ENCODE measurements around the gene MYH14. TPM values are rescaled to one million over a fixed set of nuclear protein-coding genes. Genes with fewer than 3 reads are reported as not detected.

Gene MYH14
- total RNA-seq, 1 donor from 2014 or later: 113 TPM

DNA sequence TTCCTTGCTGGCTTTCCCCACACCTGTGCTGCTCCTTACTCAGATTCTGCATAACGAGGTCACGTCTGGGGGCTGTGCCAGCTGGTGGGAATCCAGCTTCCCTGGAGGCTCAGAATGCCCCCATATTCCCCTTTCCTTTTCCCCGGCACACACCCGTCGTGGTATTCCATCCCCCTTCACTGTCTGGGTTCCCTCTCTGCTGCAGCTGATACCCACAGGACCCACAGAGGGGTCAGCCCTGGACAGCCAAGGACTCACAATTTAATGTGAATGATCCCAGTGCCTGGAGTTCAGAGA lies 4.2 kb upstream of the MYH14 start:
- TF ChIP-seq, protein P1, sequence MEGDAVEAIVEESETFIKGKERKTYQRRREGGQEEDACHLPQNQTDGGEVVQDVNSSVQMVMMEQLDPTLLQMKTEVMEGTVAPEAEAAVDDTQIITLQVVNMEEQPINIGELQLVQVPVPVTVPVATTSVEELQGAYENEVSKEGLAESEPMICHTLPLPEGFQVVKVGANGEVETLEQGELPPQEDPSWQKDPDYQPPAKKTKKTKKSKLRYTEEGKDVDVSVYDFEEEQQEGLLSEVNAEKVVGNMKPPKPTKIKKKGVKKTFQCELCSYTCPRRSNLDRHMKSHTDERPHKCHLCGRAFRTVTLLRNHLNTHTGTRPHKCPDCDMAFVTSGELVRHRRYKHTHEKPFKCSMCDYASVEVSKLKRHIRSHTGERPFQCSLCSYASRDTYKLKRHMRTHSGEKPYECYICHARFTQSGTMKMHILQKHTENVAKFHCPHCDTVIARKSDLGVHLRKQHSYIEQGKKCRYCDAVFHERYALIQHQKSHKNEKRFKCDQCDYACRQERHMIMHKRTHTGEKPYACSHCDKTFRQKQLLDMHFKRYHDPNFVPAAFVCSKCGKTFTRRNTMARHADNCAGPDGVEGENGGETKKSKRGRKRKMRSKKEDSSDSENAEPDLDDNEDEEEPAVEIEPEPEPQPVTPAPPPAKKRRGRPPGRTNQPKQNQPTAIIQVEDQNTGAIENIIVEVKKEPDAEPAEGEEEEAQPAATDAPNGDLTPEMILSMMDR (IDR thresholded peaks at IDR 0.05): no peak
- H3K4me3 ChIP-seq: no peak overlapping the region
- no peak for DNase-seq
- H3K36me3 ChIP-seq: no peaks in the 10 kb centered on the region
- peaks cover 18% of the 10 kb centered on the region for H3K4me1 ChIP-seq
- ATAC-seq: no peak
- intact Hi-C loops (cut with DNase I): no loop called here
- no peaks in the 10 kb centered on the region for H3K9me3 ChIP-seq
- H3K27me3 ChIP-seq (ENCODE audit: low read depth): peaks cover 26% of the 10 kb centered on the region
- H3K27ac ChIP-seq: no peak overlapping the region

DNA sequence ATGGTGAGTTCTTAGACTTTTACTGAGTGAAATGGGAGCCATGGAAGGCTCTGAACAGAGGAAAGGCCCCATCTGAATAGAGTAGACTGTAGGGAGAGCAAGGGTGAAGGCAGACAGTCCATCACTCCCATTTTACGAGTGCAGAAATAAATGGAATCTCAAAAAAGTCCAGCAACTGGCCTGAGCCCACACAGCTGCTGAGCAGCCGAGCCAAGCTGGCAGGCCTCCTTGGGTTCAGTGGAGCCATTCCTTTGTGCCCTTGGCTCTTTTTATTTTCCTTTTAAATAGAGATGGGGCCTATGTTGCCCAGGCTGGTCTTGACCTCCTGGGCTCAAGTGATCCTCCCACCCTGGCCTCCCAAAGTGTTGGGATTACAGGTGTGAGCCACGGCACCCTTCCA lies 1.0 kb upstream of the MYH14 start:
- Histone ChIP-seq H3K9me3 (no peaks in the 10 kb centered on the region), H3K4me3 (no peak overlapping the region), H3K36me3 (no peaks in the 10 kb centered on the region), H3K27me3 (ENCODE audit: low read depth) (peaks cover 32% of the 10 kb centered on the region), H3K4me1 (peaks cover 27% of the 10 kb centered on the region), H3K27ac (no peak overlapping the region)
- ATAC-seq (no peak), DNase-seq (no peak)
- TF ChIP-seq, protein P1 (IDR thresholded peaks at IDR 0.05): no peak
- intact Hi-C loops (cut with DNase I): no loop called here

- ATAC-seq: no peak
- TF ChIP-seq, protein P1 (IDR thresholded peaks at IDR 0.05): no peak
- Histone ChIP-seq H3K36me3 (no peaks in the 10 kb centered on the region), H3K4me1 (peaks cover 27% of the 10 kb centered on the region), H3K27me3 (ENCODE audit: low read depth) (peaks cover 32% of the 10 kb centered on the region), H3K9me3 (no peaks in the 10 kb centered on the region), H3K27ac (no peak overlapping the region), H3K4me3 (peak overlapping the region; percentile 58)
- DNase-seq: no peak
- intact Hi-C loops (cut with DNase I): no loop called here
Observed at GRCh38 chr19:50202962-50203280, 501 bp upstream of the MYH14 start.

- TF ChIP-seq, protein P1 (IDR thresholded peaks at IDR 0.05): no peak
- Histone ChIP-seq H3K9me3 (no peaks in the 10 kb centered on the region), H3K36me3 (no peaks in the 10 kb centered on the region), H3K27me3 (ENCODE audit: low read depth) (peaks cover 32% of the 10 kb centered on the region), H3K4me1 (peaks cover 25% of the 10 kb centered on the region), H3K4me3 (peak overlapping the region; percentile 58), H3K27ac (peak overlapping the region; percentile 62)
- DNase-seq (no peak), ATAC-seq (no peak)
- intact Hi-C loops (cut with DNase I): no loop called here
Observed at GRCh38 chr19:50204081-50204428, 633 bp downstream of the MYH14 start.

DNA sequence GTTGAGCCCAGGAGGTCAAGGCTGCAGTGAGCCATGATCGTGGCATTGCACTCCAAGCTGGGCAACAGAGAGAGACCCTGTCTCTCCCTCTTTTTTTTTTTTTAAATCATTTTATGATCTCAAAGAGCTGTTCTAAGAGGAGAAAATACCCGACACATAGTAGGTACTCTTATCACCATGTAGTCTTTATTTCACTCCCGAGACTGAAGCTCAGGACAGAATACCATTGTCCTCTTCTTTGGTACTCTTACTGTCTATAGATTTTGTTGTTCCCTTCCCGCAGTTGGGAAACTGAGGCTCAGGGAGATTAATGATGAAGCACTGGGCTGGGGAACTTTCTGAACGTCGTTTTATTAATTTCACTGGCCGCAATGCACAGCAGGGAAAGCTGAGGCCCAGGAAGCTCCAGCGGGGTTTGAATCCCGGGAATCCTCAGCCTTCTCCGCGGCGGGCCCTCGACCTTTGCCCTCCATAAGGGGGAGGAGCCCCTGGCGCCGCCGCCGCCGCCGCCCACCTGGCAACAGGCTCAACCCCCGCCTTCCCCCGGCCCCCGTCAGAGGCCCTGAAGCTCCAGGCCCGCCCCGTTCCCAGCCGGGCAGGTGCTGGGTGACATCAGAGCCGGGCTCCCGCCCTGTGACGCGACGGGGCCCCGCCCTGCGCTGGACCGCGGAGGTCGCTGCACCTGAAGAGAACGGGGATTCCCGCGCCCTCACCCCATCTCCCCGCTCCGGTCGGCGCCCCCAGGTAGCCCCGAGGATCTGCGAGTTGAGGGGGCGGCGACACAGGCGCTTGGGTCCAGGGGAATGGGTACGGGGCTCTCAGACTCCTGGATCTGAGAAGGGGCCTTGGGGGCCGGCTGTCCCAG lies 1.6 kb downstream of the MYH14 start:
- Histone ChIP-seq H3K4me3 (peak overlapping the region; percentile 49), H3K36me3 (no peaks in the 10 kb centered on the region), H3K4me1 (peaks cover 21% of the 10 kb centered on the region), H3K27ac (peak overlapping the region; percentile 90), H3K27me3 (ENCODE audit: low read depth) (peaks cover 32% of the 10 kb centered on the region), H3K9me3 (no peaks in the 10 kb centered on the region)
- ATAC-seq (peak; percentile 92 to 94), DNase-seq (peak; percentile 91)
- intact Hi-C loops (cut with DNase I): no loop called here
- TF ChIP-seq, protein P1 (IDR thresholded peaks at IDR 0.05): no peak

All from lower lobe of right lung (tissue), 2 donors.